Vagina (tissue), 2 donors: Measurements from ENCODE around the gene OR4E2.

Experiments used
- CTCF ChIP-seq, 3 experiments: fragments of 450-650 bp in 2 of 3; fragments of 200-600 bp in 1 of 3; sonication (generic) in 1 of 3; IDR thresholded peaks; one replicate each; pipeline ENCODE4 v1.5.1; 2017 to 2019; ENCODE audit warnings: antibody characterized with exemption in 3 of 3, mild to moderate bottlenecking in 2 of 3, moderate library complexity in 2 of 3
- POLR2A ChIP-seq, 2 donors: fragments of 450-650 bp; IDR thresholded peaks; one replicate each; pipeline ENCODE4 v1.6.1; 2017; ENCODE audit warnings: antibody characterized with exemption in 2 of 2, mild to moderate bottlenecking in 2 of 2, moderate library complexity in 2 of 2
- POLR2AphosphoS5 ChIP-seq, 2 donors: sonication (generic); formaldehyde crosslinking; IDR thresholded peaks; one replicate each; pipeline ENCODE4 v1.9.0; 2017; ENCODE audit warnings: antibody characterized with exemption in 2 of 2, mild to moderate bottlenecking in 2 of 2, low read depth in 1 of 2; ENCODE audit not compliant: insufficient read depth in 1 of 2

- no peak for TF ChIP-seq POLR2A (IDR thresholded peaks at IDR 0.05)
- TF ChIP-seq POLR2AphosphoS5 (IDR thresholded peaks at IDR 0.05; ENCODE audit: insufficient read depth in 1 of 2, low read depth in 1 of 2): no peak
- no peak for TF ChIP-seq CTCF (IDR thresholded peaks at IDR 0.05)
Observed at GRCh38 chr14:21671371-21671770, 17.7 kb downstream of the OR4E2 start.
